ENCODE data around the gene LGR5. TPM values are rescaled to one million over a fixed set of nuclear protein-coding genes. Genes with fewer than 3 reads are reported as not detected.

LGR5 gene
- total and polyA plus RNA-seq, 2 donors (not counting 3 experiments of a cell fraction or from before 2014, with no cell fraction given), result not detected

- H3K9me3 ChIP-seq (replicated peaks; ENCODE audit: control insufficient read depth, insufficient read depth, low read length), result no peaks in the 10 kb centered on the region
- FAIRE-seq (no peak), DNase-seq (ENCODE audit: low read depth, low spot score) (no peak)
- H3K9me1 ChIP-seq (replicated peaks; ENCODE audit: control insufficient read depth, extremely low read depth, insufficient read depth, low read length), result no peaks in the 10 kb centered on the region
- ChIA-PET POLR2A (no interaction called here), CTCF (no interaction called here)
- H3K36me3 ChIP-seq (ENCODE audit: control insufficient read depth in 2 of 2, extremely low read depth in 1 of 2, insufficient read depth in 2 of 2, low read length in 2 of 2), result no peaks in the 10 kb centered on the region
- no peak overlapping the region for H3K4me2 ChIP-seq (ENCODE audit: insufficient read depth, low read length)
- H4K20me1 ChIP-seq (replicated peaks; ENCODE audit: control insufficient read depth, extremely low read depth, insufficient read depth, low read length), result no peaks in the 10 kb centered on the region
- no peak overlapping the region for H3K9ac ChIP-seq (replicated peaks; ENCODE audit: extremely low read depth, insufficient read depth, low read length)
- no peak overlapping the region for H3K27ac ChIP-seq (ENCODE audit: insufficient read depth, low read depth, low read length)
- dilution Hi-C loops (cut with MboI; ENCODE audit: extremely low pct_ligation_motif_present, low sequenced_read_pairs) (no loop called here), intact Hi-C loops (cut with micrococcal nuclease) (no loop called here)
- H3K79me2 ChIP-seq (ENCODE audit: control insufficient read depth, insufficient read depth, low read length), result no peaks in the 10 kb centered on the region
- no peak overlapping the region for H3K4me3 ChIP-seq (replicated peaks in 1 of 3; ENCODE audit: insufficient read depth in 1 of 3, low read depth in 1 of 3, low read length in 3 of 3)
- H3K27me3 ChIP-seq (ENCODE audit: control insufficient read depth in 2 of 2, insufficient read depth in 2 of 2, low read length in 2 of 2), result peaks cover 10 to 18% of the 10 kb centered on the region in 2 experiments
- no peaks in the 10 kb centered on the region for H3K4me1 ChIP-seq (ENCODE audit: control insufficient read depth, extremely low read depth, insufficient read depth, low read length)
- no peak overlapping the region for H2AFZ ChIP-seq (ENCODE audit: low read depth, low read length)
- no TSS peak for BruUV-seq (replicated peaks)
- no peak for TF ChIP-seq EZH2 (IDR thresholded peaks at IDR 0.05; ENCODE audit: borderline replicate concordance, low read depth, low read length, severe bottlenecking)
- no peak for TF ChIP-seq GATA2 (IDR thresholded peaks at IDR 0.05; ENCODE audit: insufficient read depth, insufficient read length, low read depth, low read length)
- no peak for TF ChIP-seq JUN (IDR thresholded peaks at IDR 0.05; ENCODE audit: borderline replicate concordance, insufficient read depth, insufficient read length, low read depth)
These were observed 152.0 kb downstream of the LGR5 start for GRCh38 chr12:71591601-71592000.

GRCh38 chr12:71592841-71593240 is 153.2 kb downstream of the LGR5 start:
- H3K9me3 ChIP-seq (replicated peaks; ENCODE audit: control insufficient read depth, insufficient read depth, low read length), result no peaks in the 10 kb centered on the region
- ChIA-PET POLR2A (no interaction called here), CTCF (interaction anchor here (1.3 kb wide), 1 partner anchor 44 kb away, joined by 3 read pairs; no protein-coding TSS in a partner anchor)
- FAIRE-seq (no peak), DNase-seq (ENCODE audit: low read depth, low spot score) (no peak)
- H2AFZ ChIP-seq (ENCODE audit: low read depth, low read length), result no peak overlapping the region
- no peak overlapping the region for H3K4me3 ChIP-seq (replicated peaks in 1 of 3; ENCODE audit: insufficient read depth in 1 of 3, low read depth in 1 of 3, low read length in 3 of 3)
- no peak overlapping the region for H3K9ac ChIP-seq (replicated peaks; ENCODE audit: extremely low read depth, insufficient read depth, low read length)
- H3K9me1 ChIP-seq (replicated peaks; ENCODE audit: control insufficient read depth, extremely low read depth, insufficient read depth, low read length), result no peaks in the 10 kb centered on the region
- H3K27ac ChIP-seq (ENCODE audit: insufficient read depth, low read depth, low read length), result no peak overlapping the region
- H3K27me3 ChIP-seq (ENCODE audit: control insufficient read depth in 2 of 2, insufficient read depth in 2 of 2, low read length in 2 of 2), result peaks cover 9 to 27% of the 10 kb centered on the region in 2 experiments
- intact Hi-C loops (cut with micrococcal nuclease) (no loop called here), dilution Hi-C loops (cut with MboI; ENCODE audit: extremely low pct_ligation_motif_present, low sequenced_read_pairs) (no loop called here)
- BruUV-seq (replicated peaks), result no TSS peak
- H3K4me2 ChIP-seq (ENCODE audit: insufficient read depth, low read length), result no peak overlapping the region
- H3K79me2 ChIP-seq (ENCODE audit: control insufficient read depth, insufficient read depth, low read length), result no peaks in the 10 kb centered on the region
- no peaks in the 10 kb centered on the region for H3K4me1 ChIP-seq (ENCODE audit: control insufficient read depth, extremely low read depth, insufficient read depth, low read length)
- no peaks in the 10 kb centered on the region for H4K20me1 ChIP-seq (replicated peaks; ENCODE audit: control insufficient read depth, extremely low read depth, insufficient read depth, low read length)
- TF ChIP-seq CTCF (IDR thresholded peaks at IDR 0.05; ENCODE audit: extremely low read depth in 1 of 2, insufficient read depth in 1 of 2, low read depth in 1 of 2, low read length in 2 of 2), result no peak
- TF ChIP-seq MYC (IDR thresholded peaks at IDR 0.05; ENCODE audit: low read depth, low read length), result no peak
- no peak for TF ChIP-seq POLR2AphosphoS5 (IDR thresholded peaks at IDR 0.05; ENCODE audit: insufficient read depth, low read depth, low read length)
- no peak for TF ChIP-seq EZH2 (IDR thresholded peaks at IDR 0.05; ENCODE audit: borderline replicate concordance, low read depth, low read length, severe bottlenecking)
- no peak for TF ChIP-seq JUN (IDR thresholded peaks at IDR 0.05; ENCODE audit: borderline replicate concordance, insufficient read depth, insufficient read length, low read depth)
- TF ChIP-seq GATA2 (IDR thresholded peaks at IDR 0.05; ENCODE audit: insufficient read depth, insufficient read length, low read depth, low read length), result no peak
- TF ChIP-seq POLR2A (IDR thresholded peaks at IDR 0.05; ENCODE audit: low read depth, low read length), result no peak
- TF ChIP-seq FOS (IDR thresholded peaks at IDR 0.05; ENCODE audit: borderline replicate concordance, insufficient read depth, low read length), result no peak
- TF ChIP-seq MAX (IDR thresholded peaks at IDR 0.05; ENCODE audit: insufficient read depth, insufficient read length), result no peak
- no peaks in the 10 kb centered on the region for H3K36me3 ChIP-seq (ENCODE audit: control insufficient read depth in 2 of 2, extremely low read depth in 1 of 2, insufficient read depth in 2 of 2, low read length in 2 of 2)

Data from endothelial cell of umbilical vein (primary cell).